ENCODE data around the gene RHCG.

RHCG gene

DNA sequence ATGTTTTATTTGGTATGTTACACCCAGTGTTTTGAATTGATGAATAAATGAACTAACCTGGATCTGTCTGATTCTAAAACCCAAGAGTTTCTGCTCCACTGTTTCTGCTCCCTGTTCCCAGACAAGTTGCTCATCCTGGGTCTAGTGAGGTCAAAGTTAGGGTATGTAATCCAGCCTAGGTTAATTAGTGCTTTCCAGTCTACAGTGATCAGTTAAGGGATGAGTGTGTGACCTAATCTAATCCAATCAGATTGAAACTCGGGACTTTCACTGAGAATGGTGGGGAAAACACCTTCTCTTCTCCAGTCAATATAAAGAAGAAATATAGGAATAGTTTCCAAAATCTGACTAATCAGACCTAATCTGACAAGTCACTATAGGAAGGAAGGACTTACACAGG, 27.8 kb upstream of the RHCG start:
- no peaks in the 10 kb centered on the region for H3K36me3 ChIP-seq (ENCODE audit: control insufficient read depth, insufficient read depth, low read length)
- H3K4me3 ChIP-seq (ENCODE audit: low read depth, low read length): no peak overlapping the region
- H3K9ac ChIP-seq (ENCODE audit: low read depth, low read length): no peak overlapping the region
- no peak overlapping the region for H3K27ac ChIP-seq (ENCODE audit: low read depth, low read length)
- no peaks in the 10 kb centered on the region for H3K4me1 ChIP-seq (ENCODE audit: control insufficient read depth, insufficient read depth, low read length)
- no peaks in the 10 kb centered on the region for H3K9me3 ChIP-seq (ENCODE audit: control insufficient read depth, insufficient read depth, low read length)
- H3K27me3 ChIP-seq (ENCODE audit: control insufficient read depth, insufficient read depth, low read length): no peaks in the 10 kb centered on the region

DNA sequence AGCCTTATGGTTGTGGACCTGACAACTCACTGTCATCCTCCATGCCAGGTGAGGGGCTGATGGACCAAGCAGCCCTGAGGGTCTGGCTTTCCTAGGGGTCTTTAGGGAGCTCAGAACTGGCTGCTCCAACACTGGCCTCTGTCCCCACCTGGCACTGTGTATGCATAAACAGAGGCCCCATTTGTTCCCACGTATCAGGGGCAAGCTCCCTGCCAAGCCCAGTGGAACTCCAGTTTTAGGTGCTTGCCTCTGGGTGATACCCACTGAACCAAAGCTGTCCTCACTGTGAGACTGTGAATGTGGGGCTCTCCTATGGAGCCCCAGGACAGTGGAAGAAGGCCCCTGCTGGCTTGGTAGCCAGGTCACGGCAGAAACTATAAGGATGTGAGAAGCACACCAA, 26.7 kb upstream of the RHCG start:
- H3K9me3 ChIP-seq (ENCODE audit: control insufficient read depth, insufficient read depth, low read length): no peaks in the 10 kb centered on the region
- H3K9ac ChIP-seq (ENCODE audit: low read depth, low read length): no peak overlapping the region
- H3K27ac ChIP-seq (ENCODE audit: low read depth, low read length): no peak overlapping the region
- no peaks in the 10 kb centered on the region for H3K27me3 ChIP-seq (ENCODE audit: control insufficient read depth, insufficient read depth, low read length)
- H3K4me3 ChIP-seq (ENCODE audit: low read depth, low read length): no peak overlapping the region
- no peaks in the 10 kb centered on the region for H3K36me3 ChIP-seq (ENCODE audit: control insufficient read depth, insufficient read depth, low read length)
- H3K4me1 ChIP-seq (ENCODE audit: control insufficient read depth, insufficient read depth, low read length): no peaks in the 10 kb centered on the region

DNA sequence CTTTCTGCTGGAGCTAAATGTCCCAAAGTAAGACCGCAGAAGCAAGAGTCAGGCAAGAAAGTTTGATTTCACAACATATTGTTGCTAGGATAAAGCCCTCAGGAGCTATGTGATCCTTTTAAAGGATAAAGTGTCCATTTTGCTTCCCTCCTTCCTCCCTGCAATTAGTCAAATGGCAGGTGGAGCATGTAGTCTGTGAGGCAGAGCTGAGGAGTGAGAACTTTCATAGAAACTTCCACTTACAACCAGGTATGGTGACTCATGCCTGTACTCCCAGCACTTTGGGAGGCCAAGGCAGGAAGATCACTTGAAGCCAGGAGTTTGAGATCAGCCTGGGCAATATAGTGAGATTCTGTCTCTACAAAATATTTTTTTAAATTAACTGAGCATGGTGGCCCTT, 25.2 kb upstream of the RHCG start:
- H3K4me1 ChIP-seq (ENCODE audit: control insufficient read depth, insufficient read depth, low read length): no peaks in the 10 kb centered on the region
- H3K36me3 ChIP-seq (ENCODE audit: control insufficient read depth, insufficient read depth, low read length): no peaks in the 10 kb centered on the region
- no peak overlapping the region for H3K27ac ChIP-seq (ENCODE audit: low read depth, low read length)
- H3K9ac ChIP-seq (ENCODE audit: low read depth, low read length): no peak overlapping the region
- no peak overlapping the region for H3K4me3 ChIP-seq (ENCODE audit: low read depth, low read length)
- H3K27me3 ChIP-seq (ENCODE audit: control insufficient read depth, insufficient read depth, low read length): no peaks in the 10 kb centered on the region
- no peaks in the 10 kb centered on the region for H3K9me3 ChIP-seq (ENCODE audit: control insufficient read depth, insufficient read depth, low read length)

DNA sequence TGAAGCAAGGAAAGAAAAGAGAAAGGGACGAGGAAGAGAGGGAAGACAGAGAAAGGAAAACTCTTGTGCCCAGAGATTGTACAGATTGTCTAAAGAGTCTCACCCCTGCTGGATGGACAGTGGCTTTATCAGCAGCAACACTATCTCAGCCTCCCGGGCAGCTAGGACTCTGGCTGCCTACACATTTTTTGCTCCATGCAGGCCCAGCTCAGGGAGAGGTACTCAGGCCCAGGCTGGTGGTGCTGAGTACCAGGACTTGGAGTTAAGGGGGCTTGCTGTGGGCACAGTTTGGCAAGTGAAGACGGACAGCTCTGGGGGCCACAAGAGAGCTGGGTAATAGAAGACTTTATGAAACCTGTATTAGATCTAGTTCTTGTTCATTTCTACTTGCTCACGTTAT, 19.1 kb upstream of the RHCG start:
- Histone ChIP-seq H3K27ac (ENCODE audit: low read depth, low read length) (no peak overlapping the region), H3K9ac (ENCODE audit: low read depth, low read length) (no peak overlapping the region), H3K27me3 (ENCODE audit: control insufficient read depth, insufficient read depth, low read length) (no peaks in the 10 kb centered on the region; the same call in 1 of the 2 replicates)

DNA sequence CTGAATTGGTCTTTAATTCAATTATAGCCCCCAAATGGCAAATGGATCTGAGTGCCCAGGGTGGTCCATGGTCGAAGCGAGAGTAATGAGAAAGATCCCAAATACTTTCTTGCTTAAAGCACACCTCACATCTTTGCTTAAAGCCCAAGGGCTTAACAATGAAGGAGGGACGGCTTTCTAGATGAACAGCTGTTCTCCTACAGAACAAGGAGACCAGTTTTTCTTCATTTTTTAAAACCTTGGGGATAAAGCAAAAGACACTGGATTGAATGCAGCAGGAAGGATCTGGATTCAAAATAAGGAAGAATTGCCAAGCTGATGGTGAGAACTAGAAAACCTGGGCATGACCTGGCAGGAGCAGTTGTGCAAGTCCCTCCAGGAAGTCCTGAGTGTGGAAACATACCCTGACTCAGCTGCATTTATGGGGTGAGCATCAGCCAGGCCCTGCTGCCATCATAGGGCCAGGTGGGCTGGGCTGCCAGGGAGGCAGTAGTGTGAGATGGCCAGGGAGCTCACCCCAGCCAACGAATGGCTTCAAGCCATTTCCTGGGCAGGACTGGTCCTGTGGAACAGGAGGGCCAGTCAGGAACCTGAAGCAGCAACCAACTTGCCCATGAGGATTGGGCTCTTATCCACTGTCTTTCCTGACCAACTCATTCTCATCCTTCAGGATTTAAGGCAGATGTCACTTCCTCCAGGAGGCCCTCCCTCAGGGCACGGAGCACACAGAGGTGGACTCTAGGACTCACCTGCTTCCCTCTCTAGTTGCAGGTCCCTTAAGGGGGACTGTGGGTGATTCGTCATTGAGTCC, 18.4 kb upstream of the RHCG start:
- no peaks in the 10 kb centered on the region for H3K36me3 ChIP-seq (ENCODE audit: control insufficient read depth, insufficient read depth, low read length)
- H3K27ac ChIP-seq (ENCODE audit: low read depth, low read length): no peak overlapping the region
- no peak overlapping the region for H3K9ac ChIP-seq (ENCODE audit: low read depth, low read length)
- no peaks in the 10 kb centered on the region for H3K9me3 ChIP-seq (ENCODE audit: control insufficient read depth, insufficient read depth, low read length)
- H3K4me1 ChIP-seq (ENCODE audit: control insufficient read depth, insufficient read depth, low read length): no peaks in the 10 kb centered on the region
- H3K27me3 ChIP-seq (ENCODE audit: control insufficient read depth, insufficient read depth, low read length): no peaks in the 10 kb centered on the region; the same call in 1 of the 2 replicates
- no peak overlapping the region for H3K4me3 ChIP-seq (ENCODE audit: low read depth, low read length)

More for the DNA sequence above, 19.1 kb upstream of the RHCG start:
- Histone ChIP-seq H3K36me3 (ENCODE audit: control insufficient read depth, insufficient read depth, low read length) (no peaks in the 10 kb centered on the region), H3K9me3 (ENCODE audit: control insufficient read depth, insufficient read depth, low read length) (no peaks in the 10 kb centered on the region), H3K4me1 (ENCODE audit: control insufficient read depth, insufficient read depth, low read length) (no peaks in the 10 kb centered on the region), H3K4me3 (ENCODE audit: low read depth, low read length) (no peak overlapping the region)

DNA sequence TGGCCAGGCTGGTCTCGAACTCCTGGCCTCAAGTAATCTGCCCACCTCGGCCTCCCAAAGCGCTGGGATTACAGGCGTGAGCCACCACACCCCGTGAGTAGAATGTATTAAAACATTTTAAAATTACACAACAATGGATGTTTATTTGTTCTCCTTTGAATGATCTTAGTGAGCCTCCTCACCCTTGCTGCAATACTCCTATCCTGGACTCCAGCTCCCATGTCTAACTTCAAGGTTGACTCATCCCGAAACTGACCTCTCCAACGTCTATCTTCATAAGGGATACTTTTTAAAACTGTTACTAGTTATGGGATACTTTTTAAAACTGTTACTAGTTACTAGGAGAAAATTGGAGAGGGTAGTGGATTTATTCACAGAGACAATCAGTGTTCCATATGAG, 17.8 kb upstream of the RHCG start:
- H3K36me3 ChIP-seq (ENCODE audit: control insufficient read depth, insufficient read depth, low read length): no peaks in the 10 kb centered on the region
- H3K9ac ChIP-seq (ENCODE audit: low read depth, low read length): no peak overlapping the region
- no peaks in the 10 kb centered on the region for H3K9me3 ChIP-seq (ENCODE audit: control insufficient read depth, insufficient read depth, low read length)
- no peak overlapping the region for H3K27ac ChIP-seq (ENCODE audit: low read depth, low read length)
- no peak overlapping the region for H3K4me3 ChIP-seq (ENCODE audit: low read depth, low read length)
- no peaks in the 10 kb centered on the region; the same call in none of the 2 replicates for H3K27me3 ChIP-seq (ENCODE audit: control insufficient read depth, insufficient read depth, low read length)
- H3K4me1 ChIP-seq (ENCODE audit: control insufficient read depth, insufficient read depth, low read length): no peaks in the 10 kb centered on the region

DNA sequence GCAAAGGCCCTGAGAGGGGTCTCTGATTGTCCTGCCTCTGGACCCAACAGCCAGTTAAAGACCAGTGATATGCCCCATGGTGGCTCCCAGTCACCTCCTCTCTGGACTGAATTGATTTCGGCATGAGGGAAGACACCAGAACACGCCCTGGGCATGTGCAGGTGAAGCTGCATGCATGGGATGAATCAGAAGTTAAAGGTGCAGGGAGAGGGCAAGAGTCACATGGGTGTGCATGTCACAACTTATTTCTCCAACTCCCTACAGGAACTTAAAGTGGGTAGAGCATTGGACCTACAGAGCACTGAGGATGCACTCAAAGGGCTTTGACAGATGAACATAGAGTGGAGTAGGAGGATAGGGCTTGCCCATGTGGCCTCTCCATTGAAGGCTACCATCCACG, 16.9 kb upstream of the RHCG start:
- H3K4me3 ChIP-seq (ENCODE audit: low read depth, low read length): no peak overlapping the region
- H3K9me3 ChIP-seq (ENCODE audit: control insufficient read depth, insufficient read depth, low read length): no peaks in the 10 kb centered on the region
- H3K9ac ChIP-seq (ENCODE audit: low read depth, low read length): no peak overlapping the region
- no peaks in the 10 kb centered on the region for H3K4me1 ChIP-seq (ENCODE audit: control insufficient read depth, insufficient read depth, low read length)
- no peaks in the 10 kb centered on the region for H3K36me3 ChIP-seq (ENCODE audit: control insufficient read depth, insufficient read depth, low read length)
- no peaks in the 10 kb centered on the region; the same call in none of the 2 replicates for H3K27me3 ChIP-seq (ENCODE audit: control insufficient read depth, insufficient read depth, low read length)
- no peak overlapping the region for H3K27ac ChIP-seq (ENCODE audit: low read depth, low read length)

DNA sequence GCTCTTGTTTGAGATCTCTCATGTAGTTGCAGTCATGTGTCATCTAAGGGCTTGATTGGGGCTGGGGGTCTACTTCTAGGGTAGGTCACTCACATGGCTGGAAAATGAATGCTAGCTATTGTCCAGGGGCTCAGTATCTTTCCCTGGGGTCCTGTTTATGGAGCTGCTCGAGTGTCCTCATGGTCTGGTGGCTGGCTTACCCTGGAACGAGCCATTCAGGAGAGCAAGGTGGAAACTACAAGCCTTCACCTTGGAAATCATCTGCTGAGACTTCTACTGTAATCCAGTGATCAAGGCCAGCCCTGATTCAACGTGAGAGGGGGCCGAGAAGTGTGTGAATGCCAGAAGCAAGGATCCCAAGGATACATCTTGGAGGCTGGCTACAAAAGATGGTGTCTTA, 16.2 kb upstream of the RHCG start:
- H3K36me3 ChIP-seq (ENCODE audit: control insufficient read depth, insufficient read depth, low read length): no peaks in the 10 kb centered on the region
- H3K27me3 ChIP-seq (ENCODE audit: control insufficient read depth, insufficient read depth, low read length): no peaks in the 10 kb centered on the region; the same call in none of the 2 replicates
- no peak overlapping the region for H3K9ac ChIP-seq (ENCODE audit: low read depth, low read length)
- H3K4me1 ChIP-seq (ENCODE audit: control insufficient read depth, insufficient read depth, low read length): no peaks in the 10 kb centered on the region
- no peak overlapping the region for H3K27ac ChIP-seq (ENCODE audit: low read depth, low read length)
- no peaks in the 10 kb centered on the region for H3K9me3 ChIP-seq (ENCODE audit: control insufficient read depth, insufficient read depth, low read length)
- H3K4me3 ChIP-seq (ENCODE audit: low read depth, low read length): no peak overlapping the region

DNA sequence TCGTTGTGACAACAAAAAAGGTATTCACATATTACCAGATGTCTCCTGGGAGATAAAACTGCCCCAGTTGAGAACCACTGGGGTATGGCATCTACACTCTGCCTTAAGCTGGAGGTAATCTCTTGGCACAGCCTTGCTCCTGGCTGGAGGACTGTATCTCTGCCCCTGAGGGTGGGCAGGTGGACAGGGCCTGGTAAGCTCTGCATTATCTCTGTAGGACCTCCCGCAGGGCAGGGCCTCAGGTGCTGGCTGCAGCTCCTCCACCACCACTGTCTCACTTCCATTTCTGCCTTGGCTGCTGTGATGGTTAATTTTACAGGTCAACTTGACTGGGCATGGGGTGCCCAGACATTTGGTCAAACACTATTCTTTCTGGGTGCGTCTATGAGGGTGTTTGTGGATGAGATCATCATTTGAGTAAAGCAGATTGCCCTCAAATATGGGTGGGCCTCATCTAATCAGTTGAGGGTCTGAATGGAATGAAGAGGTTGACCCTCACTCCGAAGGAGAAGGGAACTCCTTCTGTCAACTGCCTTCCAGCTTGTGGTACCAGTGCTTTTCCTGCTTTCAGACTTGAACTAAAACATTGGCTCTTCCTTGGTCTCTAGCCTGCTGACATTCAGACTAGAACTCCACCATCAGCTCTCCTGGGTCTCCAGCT, 9.8 kb upstream of the RHCG start:
- Histone ChIP-seq H3K27me3 (ENCODE audit: control insufficient read depth, insufficient read depth, low read length) (no peaks in the 10 kb centered on the region; the same call in 1 of the 2 replicates), H3K9me3 (ENCODE audit: control insufficient read depth, insufficient read depth, low read length) (no peaks in the 10 kb centered on the region)

DNA sequence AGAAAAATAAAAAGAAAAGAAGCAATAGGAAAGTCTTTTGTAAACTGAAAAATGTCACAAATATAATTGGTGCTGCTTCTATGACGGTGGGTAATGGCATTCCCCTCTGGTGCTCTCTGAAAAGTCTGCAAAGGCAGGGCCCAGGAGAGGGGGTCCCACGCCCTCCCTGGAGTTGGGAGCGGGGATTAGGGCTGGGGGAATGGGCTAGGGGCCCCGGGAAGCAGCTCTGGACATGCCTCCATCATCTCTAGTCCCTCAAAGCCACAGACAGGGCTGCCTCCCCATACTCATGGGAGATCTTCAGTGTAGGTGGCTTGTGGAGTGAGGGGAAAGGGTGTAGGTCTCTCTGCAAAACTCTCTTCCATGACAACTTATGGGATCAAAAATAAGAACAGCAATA, 7.8 kb upstream of the RHCG start:
- H3K27ac ChIP-seq (ENCODE audit: low read depth, low read length): no peak overlapping the region
- no peaks in the 10 kb centered on the region for H3K4me1 ChIP-seq (ENCODE audit: control insufficient read depth, insufficient read depth, low read length)
- no peaks in the 10 kb centered on the region for H3K36me3 ChIP-seq (ENCODE audit: control insufficient read depth, insufficient read depth, low read length)
- no peaks in the 10 kb centered on the region for H3K27me3 ChIP-seq (ENCODE audit: control insufficient read depth, insufficient read depth, low read length)
- no peak overlapping the region for H3K4me3 ChIP-seq (ENCODE audit: low read depth, low read length)
- H3K9me3 ChIP-seq (ENCODE audit: control insufficient read depth, insufficient read depth, low read length): no peaks in the 10 kb centered on the region
- H3K9ac ChIP-seq (ENCODE audit: low read depth, low read length): no peak overlapping the region

More for the DNA sequence above, 9.8 kb upstream of the RHCG start:
- Histone ChIP-seq H3K4me3 (ENCODE audit: low read depth, low read length) (no peak overlapping the region), H3K9ac (ENCODE audit: low read depth, low read length) (no peak overlapping the region), H3K4me1 (ENCODE audit: control insufficient read depth, insufficient read depth, low read length) (no peaks in the 10 kb centered on the region), H3K27ac (ENCODE audit: low read depth, low read length) (no peak overlapping the region), H3K36me3 (ENCODE audit: control insufficient read depth, insufficient read depth, low read length) (no peaks in the 10 kb centered on the region)

DNA sequence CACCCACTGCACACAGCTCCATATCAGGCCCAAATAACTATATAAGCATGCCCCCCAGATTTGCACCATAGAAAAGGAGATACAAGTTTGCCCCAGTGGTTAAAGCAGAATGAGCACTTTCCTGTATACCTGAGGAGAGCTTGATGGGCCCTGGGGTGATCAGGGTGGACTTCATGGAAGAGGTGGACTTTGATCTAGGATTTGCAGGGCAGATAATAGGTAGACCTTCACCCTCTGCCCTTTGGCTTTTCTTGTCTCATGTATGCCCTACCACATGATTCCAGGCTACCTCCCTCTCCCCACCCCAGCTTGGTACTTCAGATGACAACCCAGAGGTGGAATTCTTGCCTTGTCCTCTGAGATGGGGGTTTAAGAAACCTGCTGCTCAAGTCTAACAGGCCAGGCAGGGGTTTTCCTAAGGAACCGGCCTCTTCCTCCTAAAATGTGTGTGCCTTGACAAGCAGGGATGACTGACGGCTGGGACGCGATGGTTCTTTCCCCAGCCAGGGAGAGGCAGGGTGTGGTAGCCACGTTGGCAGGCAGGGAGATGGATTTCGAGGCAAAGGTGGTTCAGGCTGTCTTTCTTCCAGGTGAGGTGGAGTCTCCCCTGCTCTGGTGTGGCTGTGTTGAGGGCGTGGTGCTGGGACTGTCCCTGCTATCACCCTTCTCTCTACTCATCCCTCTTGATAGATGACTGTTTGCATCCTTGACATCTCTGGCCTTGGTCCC, 6.6 kb upstream of the RHCG start:
- H3K4me3 ChIP-seq (ENCODE audit: low read depth, low read length): no peak overlapping the region

More for the DNA sequence above, 6.6 kb upstream of the RHCG start:
- Histone ChIP-seq H3K27ac (ENCODE audit: low read depth, low read length) (no peak overlapping the region), H3K4me1 (ENCODE audit: control insufficient read depth, insufficient read depth, low read length) (no peaks in the 10 kb centered on the region), H3K27me3 (ENCODE audit: control insufficient read depth, insufficient read depth, low read length) (0 out of 2 replicates have a peak, but pooled peaks cover 5% of the 10 kb centered on the region), H3K9ac (ENCODE audit: low read depth, low read length) (no peak overlapping the region), H3K9me3 (ENCODE audit: control insufficient read depth, insufficient read depth, low read length) (no peaks in the 10 kb centered on the region), H3K36me3 (ENCODE audit: control insufficient read depth, insufficient read depth, low read length) (no peaks in the 10 kb centered on the region)
